SH-SY5Y (cell line): ENCODE results near the gene MATN1.

Experiments
- GATA2 ChIP-seq: IDR thresholded peaks from 2 replicates; pipeline ENCODE4 v1.6.1; 2011; ENCODE audit warnings: mild to moderate bottlenecking, low read depth, low read length
- GATA3 ChIP-seq: IDR thresholded peaks from 2 replicates; pipeline ENCODE4 v1.6.1; 2011; ENCODE audit warnings: low read depth, mild to moderate bottlenecking, low read length, moderate library complexity

The MATN1 gene

DNA sequence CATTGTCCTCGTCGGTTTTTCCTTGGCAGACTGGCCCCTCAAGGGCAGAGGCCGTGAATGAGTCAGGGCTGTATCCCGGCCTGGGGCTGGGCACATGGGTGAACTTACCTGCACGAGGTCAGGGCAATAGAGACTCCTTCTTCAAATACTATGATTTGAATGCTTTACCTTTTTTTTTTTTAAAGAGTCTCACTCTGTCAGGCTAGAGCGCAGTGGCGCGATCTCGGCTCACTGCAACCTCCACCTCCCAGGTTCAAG lies 29.2 kb upstream of the MATN1 start:
- TF ChIP-seq GATA2, result no peak
- TF ChIP-seq GATA3, result no peak

DNA sequence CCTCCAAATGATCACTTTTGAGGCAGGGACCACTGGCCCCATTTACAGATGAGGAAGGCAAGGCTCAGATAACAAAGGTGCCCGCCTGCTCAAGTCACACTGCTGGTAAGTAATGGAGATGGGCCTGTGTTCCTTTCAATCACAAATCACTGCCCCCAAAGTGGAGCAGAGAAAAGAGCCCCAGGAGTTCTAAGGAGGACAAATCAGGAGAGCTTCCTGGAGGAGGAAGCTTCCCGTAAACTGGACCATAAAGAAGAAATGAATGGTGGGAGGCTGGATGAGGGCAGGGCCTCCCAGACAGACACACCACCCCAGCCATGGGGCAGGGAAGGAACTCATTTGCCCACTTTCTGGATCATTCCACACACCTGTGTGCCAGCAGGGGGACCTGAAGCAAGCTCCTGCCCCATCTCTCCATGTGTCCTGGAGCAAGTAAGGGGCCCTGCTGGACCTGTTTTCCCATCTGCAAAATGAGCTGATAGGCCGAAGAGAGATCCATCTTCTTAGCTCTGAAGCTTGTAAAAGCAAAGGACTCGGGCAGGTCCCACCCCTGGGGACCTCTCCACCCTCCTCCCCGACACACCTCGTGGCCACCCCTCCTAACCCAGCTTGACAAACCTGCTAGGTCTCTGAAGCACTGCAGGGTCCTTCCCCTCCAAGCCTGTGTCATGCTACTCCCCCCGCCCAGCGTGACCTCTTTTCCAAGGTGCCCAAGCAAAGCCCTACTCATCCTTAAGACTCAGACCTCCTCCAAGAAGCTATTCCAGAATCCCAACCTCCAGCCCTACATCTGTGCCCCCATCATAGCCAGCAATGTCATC lies 28.7 kb upstream of the MATN1 start:
- TF ChIP-seq GATA2 (no peak), GATA3 (no peak)

DNA sequence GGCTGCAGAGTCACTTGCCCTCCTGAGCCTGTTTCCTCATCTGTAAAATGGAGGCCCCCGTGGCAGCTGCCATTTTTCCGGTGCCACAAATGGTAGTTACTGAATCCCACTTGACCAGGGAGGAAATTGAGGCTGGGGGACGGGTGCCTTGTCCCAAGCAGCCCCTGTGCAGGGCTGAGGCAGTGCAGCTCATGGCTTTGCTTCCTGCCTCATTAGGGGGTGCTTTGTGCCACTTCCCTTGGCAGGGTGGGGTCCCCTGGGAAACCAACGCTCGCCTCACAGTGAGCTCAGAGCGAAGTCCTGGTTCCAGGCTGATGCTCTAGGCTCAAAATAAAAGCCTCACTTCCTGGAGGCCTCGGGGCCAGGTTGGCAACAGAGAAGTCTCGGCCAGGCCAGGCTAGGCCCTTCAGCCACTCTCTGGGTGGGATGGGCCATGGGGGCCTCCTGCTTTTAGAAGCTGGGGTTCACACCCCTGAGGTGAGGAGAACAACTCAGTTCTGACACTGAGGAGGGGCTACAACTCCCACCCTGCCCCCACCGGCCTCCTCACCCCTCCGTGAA lies 27.4 kb upstream of the MATN1 start:
- TF ChIP-seq GATA3 (no peak), GATA2 (no peak)

DNA sequence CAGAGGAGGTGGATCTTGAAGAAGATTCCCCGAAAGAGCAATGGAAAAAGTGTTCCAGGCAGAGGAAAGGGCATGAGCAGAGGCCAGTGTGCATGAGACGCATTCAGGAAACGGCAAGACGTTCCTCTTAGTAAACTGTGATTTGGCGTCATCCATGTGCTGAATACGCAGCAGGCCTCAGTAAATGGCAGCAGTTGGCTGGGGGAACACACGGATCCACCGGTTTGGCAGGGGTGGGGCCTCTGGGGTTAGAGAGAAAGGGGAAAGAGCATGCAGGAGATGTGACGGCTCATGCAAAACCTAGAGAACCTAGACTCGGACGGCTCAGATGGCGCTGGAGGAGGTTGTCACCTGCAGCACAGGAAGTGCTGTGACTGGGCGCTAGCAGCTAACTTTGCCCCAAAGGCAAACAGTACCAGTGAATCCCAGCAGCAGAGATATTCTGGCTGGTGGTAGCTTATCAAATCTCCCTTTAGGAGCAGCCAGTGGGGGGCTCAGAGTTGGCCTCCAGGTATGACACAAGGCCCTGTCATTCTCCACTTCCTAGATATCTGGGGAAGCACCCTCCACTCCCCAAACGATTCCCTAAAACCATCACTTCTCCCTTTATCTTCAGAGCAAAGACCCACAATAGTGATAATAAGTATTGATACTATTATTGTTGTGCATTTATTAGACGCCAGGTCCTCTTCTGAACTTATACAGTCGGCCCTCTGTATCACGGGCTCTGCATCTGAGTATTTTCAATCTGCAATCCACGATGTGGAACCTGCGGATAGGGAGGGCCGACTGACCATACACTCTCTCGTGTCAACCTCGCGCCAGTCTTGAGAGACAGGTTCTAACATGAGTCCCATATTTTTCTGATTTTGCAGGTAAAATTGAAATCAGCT lies 26.6 kb upstream of the MATN1 start:
- no peak for TF ChIP-seq GATA2
- no peak for TF ChIP-seq GATA3

DNA sequence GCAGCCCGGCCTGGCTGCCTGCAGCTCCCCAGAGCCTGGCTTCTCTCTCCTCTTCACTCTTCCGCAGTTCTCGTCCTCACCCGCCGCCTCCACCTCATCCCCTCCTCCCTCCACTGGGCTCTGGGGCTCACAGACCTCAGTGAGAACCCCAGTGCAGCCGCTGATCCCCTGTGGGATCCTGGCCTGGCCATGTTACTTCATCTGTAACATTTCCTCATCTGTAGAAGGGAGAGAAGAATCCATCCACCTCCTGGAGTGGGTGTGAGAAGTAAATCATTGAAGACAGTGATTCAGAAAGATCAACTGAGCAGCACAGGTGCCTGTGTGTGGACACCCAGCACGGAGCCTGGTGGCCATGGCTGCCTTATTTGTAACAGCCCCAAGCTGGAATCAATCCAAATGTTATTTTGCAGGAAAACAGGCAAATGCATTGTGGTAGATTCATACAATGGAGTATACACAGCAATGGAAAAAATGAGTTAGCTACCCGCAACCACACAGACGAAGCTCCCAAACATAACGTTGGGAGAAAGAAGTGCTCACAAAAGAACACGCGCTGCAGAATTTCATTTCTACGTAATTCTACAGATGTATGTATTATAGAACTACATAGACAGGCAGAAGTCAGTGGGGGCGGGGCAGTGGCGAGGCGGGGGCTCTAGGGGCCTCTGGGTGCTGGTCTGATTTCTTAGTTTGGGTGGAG lies 25.5 kb upstream of the MATN1 start:
- TF ChIP-seq GATA3 (no peak), GATA2 (no peak)

DNA sequence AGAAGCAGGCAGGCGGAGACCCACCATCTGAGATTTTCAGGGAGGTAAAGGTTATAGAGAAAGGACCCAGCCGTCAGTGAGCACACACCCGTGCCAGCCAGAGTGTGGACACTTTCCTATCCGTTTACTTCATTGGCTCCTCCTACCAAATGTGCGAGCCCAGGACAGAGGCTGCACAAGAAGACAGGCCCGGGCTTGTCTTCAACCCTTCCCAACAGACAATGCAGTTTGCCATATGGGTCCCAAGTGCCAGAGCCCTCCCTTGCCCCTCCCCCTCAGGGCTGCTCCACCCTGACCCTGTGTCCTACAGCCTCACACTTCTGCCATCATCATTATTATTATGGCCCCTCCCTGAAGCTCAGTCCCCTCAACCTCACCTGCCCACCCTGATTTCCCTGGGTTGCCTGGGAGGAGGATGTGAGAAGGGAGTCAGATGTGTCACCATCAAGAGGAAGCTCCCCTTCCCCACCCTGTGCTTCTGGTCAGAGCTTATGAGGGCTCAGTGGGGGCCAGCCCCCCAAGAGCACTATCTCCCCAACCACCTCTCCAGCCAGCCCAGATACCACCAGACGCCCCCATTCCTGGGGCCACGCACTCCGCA lies 24.8 kb upstream of the MATN1 start:
- TF ChIP-seq GATA3, result no peak
- no peak for TF ChIP-seq GATA2

DNA sequence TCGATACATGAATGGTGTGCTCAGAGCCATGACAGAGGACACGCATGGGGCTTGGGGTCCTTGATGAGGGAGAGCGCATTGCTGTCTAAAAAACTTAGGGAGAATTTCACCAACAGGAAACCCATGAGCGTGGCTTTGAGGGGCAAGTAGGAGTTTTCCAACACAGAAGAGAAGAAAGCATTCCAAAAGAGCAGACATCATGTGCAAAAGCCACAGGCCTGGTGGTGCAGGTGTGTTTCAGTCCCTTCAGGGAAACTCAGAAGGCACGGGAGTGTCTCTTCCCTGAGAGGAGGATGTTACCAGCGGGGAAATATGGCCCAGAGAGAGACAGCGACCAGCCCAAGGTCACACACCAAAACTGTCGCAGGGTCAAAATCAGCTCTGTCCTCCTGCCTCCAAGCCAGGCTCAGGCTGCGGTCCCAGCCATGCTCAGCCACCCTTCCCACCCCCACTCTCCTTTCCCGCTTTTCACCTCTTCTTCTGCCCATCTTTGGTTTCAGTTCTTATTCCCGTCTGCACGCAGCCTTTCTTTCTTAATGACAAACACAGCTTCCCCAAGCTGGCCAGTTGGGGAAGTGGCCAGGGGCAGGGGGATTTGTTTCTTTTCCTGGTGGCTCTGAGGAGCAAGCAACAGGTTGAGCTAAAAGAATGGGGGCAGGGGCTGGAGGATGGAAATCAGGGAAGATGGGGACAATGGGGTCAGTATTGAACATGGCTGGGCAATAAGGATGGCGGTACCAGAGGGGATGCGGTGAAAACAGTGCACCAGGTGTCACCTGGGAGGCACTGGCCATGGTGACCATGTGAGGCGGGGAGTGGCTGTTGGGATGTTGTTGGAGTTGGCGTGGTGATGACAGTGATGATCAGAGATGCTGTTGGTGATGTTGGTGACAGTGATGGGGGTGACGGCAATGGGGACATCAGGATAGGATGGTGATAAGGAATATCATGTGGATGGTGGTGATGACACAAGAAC lies 23.9 kb upstream of the MATN1 start:
- TF ChIP-seq GATA2 (no peak), GATA3 (no peak)

DNA sequence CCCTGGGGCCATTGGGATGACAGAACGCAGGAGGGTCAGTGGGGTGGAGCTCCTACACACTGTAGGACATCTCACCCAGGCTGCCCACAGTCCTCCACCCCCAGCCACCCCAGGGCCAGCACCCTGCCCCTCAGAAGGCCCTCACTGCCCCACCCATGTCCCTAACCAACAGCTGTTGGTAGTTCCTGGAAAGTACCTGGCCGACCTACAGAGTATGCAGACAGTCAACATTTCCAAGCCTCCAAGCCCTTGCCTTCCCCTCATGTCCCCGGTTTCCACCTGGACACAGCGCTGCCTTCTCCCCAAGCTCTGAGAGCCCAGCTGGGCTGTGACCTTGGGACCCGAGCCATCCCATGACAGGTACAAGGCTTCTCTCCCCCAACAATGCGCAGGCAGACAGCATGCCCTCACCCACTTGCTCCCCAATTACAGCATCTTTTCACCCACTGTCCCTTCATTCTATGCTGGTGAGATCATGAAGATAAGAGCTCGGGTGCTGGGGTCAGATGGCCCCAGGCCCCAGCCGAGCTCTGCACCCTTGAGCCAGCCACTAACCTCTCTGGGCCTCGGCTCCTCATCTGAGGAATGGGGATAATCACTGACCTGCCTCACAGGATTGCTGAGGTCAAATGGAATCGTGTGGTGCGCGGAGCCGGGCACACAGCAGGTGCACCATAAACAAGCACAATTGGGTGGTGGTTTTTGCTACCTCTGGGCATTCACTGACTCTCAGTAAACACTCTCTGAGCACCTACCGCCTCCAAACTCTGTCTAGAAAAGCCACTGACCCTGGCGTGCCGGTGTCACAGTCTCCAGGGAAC lies 23.0 kb upstream of the MATN1 start:
- TF ChIP-seq GATA3 (no peak), GATA2 (no peak)

DNA sequence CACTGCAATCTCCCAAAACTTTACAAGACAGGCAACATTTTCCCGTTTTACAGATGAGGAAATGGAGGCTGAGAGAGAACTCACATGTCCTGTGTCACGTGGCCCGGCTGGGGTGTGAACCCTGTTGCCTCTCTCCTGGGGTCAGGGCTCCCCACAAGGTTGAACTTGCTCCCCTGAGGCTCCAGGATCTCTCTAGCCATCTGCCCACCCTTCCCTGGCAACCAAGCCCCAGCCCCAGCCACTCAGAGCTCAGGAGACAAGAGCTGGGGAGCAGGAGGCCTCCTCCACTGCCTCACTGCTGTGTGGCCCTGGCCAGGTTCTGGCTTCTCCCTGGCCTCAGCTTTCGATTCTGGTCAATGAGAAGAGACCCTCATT lies 22.4 kb upstream of the MATN1 start:
- TF ChIP-seq GATA2 (no peak), GATA3 (no peak)

DNA sequence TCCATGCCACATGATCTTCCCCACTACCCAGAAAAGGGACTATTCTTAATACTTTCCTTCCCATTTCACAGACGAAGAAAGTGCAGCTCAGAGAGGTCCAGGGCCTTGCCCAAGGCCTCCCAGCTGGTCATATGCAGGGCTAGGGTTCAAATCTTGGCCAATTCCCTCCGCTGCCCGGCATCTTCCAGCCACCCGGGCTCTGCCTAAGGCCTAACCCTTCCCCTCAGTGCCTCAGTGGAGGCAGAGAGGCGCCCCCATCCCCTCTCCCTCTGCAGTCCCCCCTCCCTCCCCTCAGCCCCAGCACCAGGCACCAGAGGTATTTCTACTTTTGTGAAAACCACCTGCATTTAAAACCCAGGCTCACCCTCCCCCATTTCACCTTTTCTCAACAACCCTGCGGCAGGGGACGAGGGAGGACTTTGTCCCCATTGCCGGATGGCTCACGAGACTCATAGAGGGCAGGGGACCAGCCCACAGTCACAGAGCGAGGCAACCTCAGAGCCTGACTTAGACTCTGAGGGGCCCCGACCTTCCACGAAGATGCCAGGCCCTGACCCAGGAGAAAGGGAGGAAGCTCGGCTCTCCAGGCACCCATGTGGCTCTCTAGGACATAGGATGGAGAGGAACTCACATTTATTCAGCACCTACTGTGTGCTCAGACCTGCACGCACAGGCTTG lies 21.9 kb upstream of the MATN1 start:
- TF ChIP-seq GATA2 (no peak), GATA3 (no peak)

DNA sequence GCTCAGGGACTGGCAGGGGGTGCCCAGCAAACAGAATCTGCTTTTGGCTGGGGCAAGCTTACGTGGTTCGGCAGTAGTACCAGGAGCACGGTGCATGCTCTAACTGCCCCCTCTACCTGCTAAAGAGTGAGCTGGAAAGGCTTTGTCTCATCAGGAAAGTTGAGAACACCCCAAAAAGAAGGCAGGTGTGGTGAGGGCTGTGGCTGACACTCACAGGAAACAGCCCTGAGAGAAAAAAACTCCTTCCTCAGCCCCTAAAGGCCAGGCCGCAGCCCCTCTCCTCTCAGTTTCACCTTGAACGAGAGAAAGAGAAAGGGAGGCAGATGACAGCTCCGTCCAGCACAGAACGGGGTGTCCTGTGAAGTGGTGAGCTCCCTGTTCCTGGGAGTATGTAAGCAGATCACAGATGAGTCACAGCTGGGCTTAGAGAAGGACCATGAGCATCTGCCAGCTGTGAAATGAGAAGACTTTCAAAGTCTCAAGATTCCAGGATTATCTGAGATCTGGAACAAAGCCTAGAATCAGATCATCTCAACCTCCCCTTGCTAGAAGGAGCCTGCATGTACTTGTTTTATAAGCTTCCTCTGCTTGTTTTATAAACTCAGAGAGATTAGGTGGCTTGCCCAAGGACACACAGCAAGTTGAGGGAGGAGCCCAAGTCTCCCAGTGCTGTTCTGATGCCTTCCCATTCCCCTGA lies 20.8 kb upstream of the MATN1 start:
- TF ChIP-seq GATA3, result no peak
- no peak for TF ChIP-seq GATA2
